Tibial artery (tissue), 4 donors: ENCODE results near the gene SDHB.

ENCODE experiments used
- DNase-seq, 2 donors: peaks; one replicate each; pipeline ENCODE4 v3.0.0-alpha.2; 2019
- H3K27ac ChIP-seq, 2 donors: fragments of 200-600 bp; sonication (generic) in 1 of 2; 1 replicate in 1 of 2; 2 replicates in 1 of 2; pipeline ENCODE4 v1.5.1; 2018 to 2019; ENCODE audit warnings: mild to moderate bottlenecking in 1 of 2
- H3K27me3 ChIP-seq, 2 donors: fragments of 200-600 bp; sonication (generic) in 1 of 2; one replicate each; pipeline versions ENCODE4 v1.5.1 to v1.6.0; 2016 to 2019
- H3K36me3 ChIP-seq, 3 donors: fragments of 200-600 bp; sonication (generic) in 2 of 3; one replicate each; pipeline ENCODE4 v1.5.1; 2016 to 2019; ENCODE audit warnings: mild to moderate bottlenecking in 2 of 3
- H3K4me1 ChIP-seq, 4 donors: fragments of 200-600 bp; sonication (generic) in 2 of 4; 1 replicate in 3 of 4; 2 replicates in 1 of 4; pipeline ENCODE4 v1.5.1; 2016 to 2019
- H3K4me3 ChIP-seq, 2 donors: fragments of 200-600 bp; sonication (generic) in 1 of 2; 1 replicate in 1 of 2; 2 replicates in 1 of 2; pipeline ENCODE4 v1.5.1; 2018 to 2019; ENCODE audit warnings: mild to moderate bottlenecking in 2 of 2
- H3K9me3 ChIP-seq, 3 donors: fragments of 200-600 bp; sonication (generic) in 1 of 3; one replicate each; pipeline ENCODE4 v1.5.1; 2016 to 2019
- CTCF ChIP-seq, 2 experiments: fragments of 200-600 bp in 1 of 2; fragments of 450-650 bp in 1 of 2; IDR thresholded peaks; one replicate each; pipeline ENCODE4 v1.5.1; 2017 to 2019; ENCODE audit warnings: antibody characterized with exemption in 2 of 2, mild to moderate bottlenecking in 1 of 2, moderate library complexity in 1 of 2
- intact Hi-C: fragments of 100-400 bp; cut with DNase I; formaldehyde crosslinking; loops from one replicate; pipeline ENCODE4 v1.15.0; 2023; ENCODE audit warnings: low total_unique reads

SDHB gene

GRCh38 chr1:17005365-17005740 is 48.5 kb downstream of the SDHB start:
- Histone ChIP-seq H3K27ac (no peak overlapping the region), H3K4me1 (peaks cover 0 to 8% (median 3%) of the 10 kb centered on the region in 4 donors), H3K36me3 (peaks cover 39 to 58% (median 45%) of the 10 kb centered on the region in 3 donors), H3K4me3 (no peak overlapping the region), H3K9me3 (no peaks in the 10 kb centered on the region), H3K27me3 (no peaks in the 10 kb centered on the region)
- TF ChIP-seq CTCF (IDR thresholded peaks at IDR 0.05) = no peak
- intact Hi-C loops = no loop called here
- no peak for DNase-seq

- no peak for TF ChIP-seq CTCF (IDR thresholded peaks at IDR 0.05)
- intact Hi-C loops = no loop called here
- no peak overlapping the region for H3K27ac ChIP-seq
- H3K4me3 ChIP-seq = no peak overlapping the region
- no peaks in the 10 kb centered on the region for H3K9me3 ChIP-seq
- H3K4me1 ChIP-seq = peaks cover 0 to 2% (median 0%) of the 10 kb centered on the region in 4 donors
- H3K27me3 ChIP-seq = no peaks in the 10 kb centered on the region
- DNase-seq = no peak
- H3K36me3 ChIP-seq = peaks cover 43 to 65% (median 51%) of the 10 kb centered on the region in 3 donors
These were observed 49.1 kb downstream of the SDHB start for GRCh38 chr1:17004466-17005364.

GRCh38 chr1:17002524-17002902 is 51.3 kb downstream of the SDHB start:
- peaks cover 58 to 87% (median 73%) of the 10 kb centered on the region in 3 donors for H3K36me3 ChIP-seq
- no peak for DNase-seq
- H3K4me1 ChIP-seq = no peaks in the 10 kb centered on the region
- intact Hi-C loops = no loop called here
- TF ChIP-seq CTCF (IDR thresholded peaks at IDR 0.05) = no peak
- no peaks in the 10 kb centered on the region for H3K27me3 ChIP-seq
- no peak overlapping the region for H3K4me3 ChIP-seq
- no peak overlapping the region for H3K27ac ChIP-seq
- H3K9me3 ChIP-seq = no peaks in the 10 kb centered on the region

GRCh38 chr1:17001760-17002523 is 51.9 kb downstream of the SDHB start:
- Histone ChIP-seq H3K4me1 (no peaks in the 10 kb centered on the region), H3K27me3 (no peaks in the 10 kb centered on the region), H3K27ac (no peak overlapping the region), H3K36me3 (peaks cover 64 to 92% (median 79%) of the 10 kb centered on the region in 3 donors), H3K4me3 (no peak overlapping the region), H3K9me3 (no peaks in the 10 kb centered on the region)
- no peak for DNase-seq
- intact Hi-C loops = no loop called here
- no peak for TF ChIP-seq CTCF (IDR thresholded peaks at IDR 0.05)

- Histone ChIP-seq H3K27ac (no peak overlapping the region), H3K36me3 (peaks cover 70 to 98% (median 87%) of the 10 kb centered on the region in 3 donors), H3K27me3 (no peaks in the 10 kb centered on the region), H3K4me3 (no peak overlapping the region), H3K9me3 (no peaks in the 10 kb centered on the region), H3K4me1 (no peaks in the 10 kb centered on the region)
- intact Hi-C loops = no loop called here
- DNase-seq = no peak
- TF ChIP-seq CTCF (IDR thresholded peaks at IDR 0.05) = no peak
These were observed 54.0 kb downstream of the SDHB start for GRCh38 chr1:16999863-17000262.
